Pancreas (tissue), 10 donors: ENCODE results near the gene ZBTB40. TPM values are rescaled to one million over a fixed set of nuclear protein-coding genes. Genes with fewer than 3 reads are reported as not detected.

Experiments
- ATAC-seq, 4 donors: fragments of 200-7000 bp; cut with Tn5 transposase; one replicate each; pipeline versions ENCODE4 v1.8.0 to v1.9.1; 2020; ENCODE audit warnings: mild to moderate bottlenecking in 4 of 4, moderate library complexity in 4 of 4
- DNase-seq, 6 donors: peaks; one replicate each; pipeline ENCODE4 v3.0.0-alpha.2; 2020
- FAIRE-seq: peaks from 2 replicates; lab custom pipeline; 2012; peaks lifted over from hg19 to GRCh38; lab: Jason Lieb, UNC
- H3K27ac ChIP-seq, 4 donors: fragments of 200-600 bp; sonication (generic); 1 replicate in 3 of 4; 2 replicates in 1 of 4; pipeline versions ENCODE4 v1.5.0 to v1.8.0; 2020
- H3K27me3 ChIP-seq, 4 donors: fragments of 200-600 bp; one replicate each; pipeline ENCODE4 v1.8.0; 2021
- H3K36me3 ChIP-seq, 3 donors: fragments of 200-600 bp; sonication (generic) in 1 of 3; one replicate each; pipeline versions ENCODE4 v1.5.0 to v1.8.0; 2020 to 2021
- H3K4me1 ChIP-seq, 3 donors: fragments of 200-600 bp; one replicate each; pipeline ENCODE4 v1.8.0; 2021
- H3K4me3 ChIP-seq, 4 donors: fragments of 200-600 bp; sonication (generic) in 2 of 4; one replicate each; pipeline versions ENCODE4 v1.5.0 to v1.8.0; 2020 to 2021
- H3K9me3 ChIP-seq, 4 donors: fragments of 200-600 bp; one replicate each; pipeline ENCODE4 v1.8.0; 2021
- WGBS, 2 donors: extraction: QIAGEN DNeasy Blood & Tissue Kit; methylation state at CpG; one replicate each; pipeline ENCODE4 v1.1.7; 2013; 5-methylcytosine and 5-hydroxymethylcytosine counted together
- intact Hi-C, 3 donors: fragments of 100-400 bp; cut with DNase I; formaldehyde crosslinking; loops; one replicate each; pipeline versions ENCODE4 v1.11.1 to v1.14.2; 2022
- polyA plus RNA-seq, 2 donors: library from polyadenylated mRNA; stranded (reverse); fragments of 200-250 nt; gene quantifications; one replicate each; pipeline ENCODE4 v1.2.3, GENCODE V29; 2013
- total RNA-seq, 6 donors: library from RNA; stranded (reverse); fragmentation: NEBNext Ultra II Directional in 4 of 6; extraction: Animal tissue kit (Norgen Biotek cat#: 25700) in 4 of 6; gene quantifications; one replicate each; pipeline versions ENCODE4 v1.2.1 to v1.2.4, GENCODE V29; 2021 to 2023
- TF ChIP-seq, protein P1 (sequence below), 4 donors: fragments of 200-600 bp; sonication (generic) in 3 of 4; IDR thresholded peaks; one replicate each; pipeline versions ENCODE4 v1.5.0 to v1.8.0; 2021; ENCODE audit warnings: antibody characterized with exemption in 4 of 4
- donor health status: healthy with polysubstance abuse.
- donor health status: DM: no; HTN: no; CAD: no; lungs with moderate emphysema.
- donor health status: DM: no; HTN: no; CAD: no.
- donor health status: control.
- donor health status: control.
- donor health status: Bipolar disorder and iron deficiency.
- donor health status: DM: yes; HTN: yes; CAD: no.
- donor health status: DM: no; HTN: no; CAD: no.
- donor health status: DM: no; HTN: no; CAD: no.
- donor health status: DM: yes; HTN: yes; CAD: no.

ZBTB40 gene
- total and polyA plus RNA-seq, 8 donors = 6.2 to 16.0 (median 9.4) TPM

DNA sequence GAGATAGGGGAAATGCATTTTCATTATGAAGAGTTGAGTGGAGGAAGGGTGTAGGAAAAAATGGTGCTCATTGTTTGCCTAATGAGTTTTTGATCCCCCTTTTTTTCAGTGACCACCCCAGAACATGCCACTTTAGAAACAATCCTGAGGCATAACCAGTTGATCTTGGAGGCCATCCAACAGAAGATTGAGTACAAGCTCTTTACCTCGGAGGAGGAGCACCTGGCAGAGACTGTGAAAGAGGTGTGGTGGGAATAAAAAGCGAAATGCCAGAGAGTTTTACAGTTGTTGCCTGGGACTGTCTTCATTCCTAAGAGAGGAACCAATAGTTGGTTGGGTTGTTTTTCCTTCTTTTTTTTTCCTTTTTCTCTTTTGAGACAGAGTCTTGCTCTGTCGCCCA lies 57.3 kb downstream of the ZBTB40 start:
- no peak overlapping the region for H3K4me3 ChIP-seq
- no peaks in the 10 kb centered on the region for H3K27me3 ChIP-seq
- no peak for FAIRE-seq
- WGBS, 2 donors = 48 to 51% methylated on average over 3 of the region's 3 CpGs
- peak in 3 of 4 donors; percentile 13 to 38 (median 36) for ATAC-seq
- peaks cover 21 to 37% (median 36%) of the 10 kb centered on the region in 3 donors for H3K4me1 ChIP-seq
- DNase-seq = no peak
- peaks cover 0 to 31% (median 4%) of the 10 kb centered on the region in 3 donors for H3K36me3 ChIP-seq
- H3K9me3 ChIP-seq = no peaks in the 10 kb centered on the region
- H3K27ac ChIP-seq = peak overlapping the region in 2 of 4 donors; percentile 70 to 71
- TF ChIP-seq, protein P1, sequence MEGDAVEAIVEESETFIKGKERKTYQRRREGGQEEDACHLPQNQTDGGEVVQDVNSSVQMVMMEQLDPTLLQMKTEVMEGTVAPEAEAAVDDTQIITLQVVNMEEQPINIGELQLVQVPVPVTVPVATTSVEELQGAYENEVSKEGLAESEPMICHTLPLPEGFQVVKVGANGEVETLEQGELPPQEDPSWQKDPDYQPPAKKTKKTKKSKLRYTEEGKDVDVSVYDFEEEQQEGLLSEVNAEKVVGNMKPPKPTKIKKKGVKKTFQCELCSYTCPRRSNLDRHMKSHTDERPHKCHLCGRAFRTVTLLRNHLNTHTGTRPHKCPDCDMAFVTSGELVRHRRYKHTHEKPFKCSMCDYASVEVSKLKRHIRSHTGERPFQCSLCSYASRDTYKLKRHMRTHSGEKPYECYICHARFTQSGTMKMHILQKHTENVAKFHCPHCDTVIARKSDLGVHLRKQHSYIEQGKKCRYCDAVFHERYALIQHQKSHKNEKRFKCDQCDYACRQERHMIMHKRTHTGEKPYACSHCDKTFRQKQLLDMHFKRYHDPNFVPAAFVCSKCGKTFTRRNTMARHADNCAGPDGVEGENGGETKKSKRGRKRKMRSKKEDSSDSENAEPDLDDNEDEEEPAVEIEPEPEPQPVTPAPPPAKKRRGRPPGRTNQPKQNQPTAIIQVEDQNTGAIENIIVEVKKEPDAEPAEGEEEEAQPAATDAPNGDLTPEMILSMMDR (IDR thresholded peaks at IDR 0.05) = no peak
- intact Hi-C loops = loop anchor here in 1 of 3 donors (10.0 kb wide), 1 partner anchor 54 kb away; the partner anchor contains the start of gene ZBTB40

DNA sequence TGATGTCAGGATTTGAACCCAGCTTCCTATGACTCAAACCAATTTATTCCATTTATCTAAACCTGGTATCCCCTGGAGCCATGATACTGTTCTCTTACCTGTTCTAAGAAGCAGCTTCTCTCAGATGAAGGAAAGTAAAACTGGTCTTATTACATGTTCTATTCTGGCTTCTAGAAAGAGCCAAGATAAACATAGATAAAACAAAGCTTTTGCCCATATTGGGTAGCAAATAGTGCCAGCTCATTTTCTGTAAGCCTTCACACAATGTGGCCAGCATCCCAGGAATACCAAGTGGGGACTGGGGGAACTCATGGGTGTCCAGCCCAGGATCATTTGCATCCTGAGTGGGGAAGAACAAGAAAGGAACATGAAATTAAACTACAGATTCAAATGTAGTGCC lies 58.2 kb downstream of the ZBTB40 start:
- TF ChIP-seq, protein P1 (IDR thresholded peaks at IDR 0.05) = no peak
- ATAC-seq = peak; percentile 56 to 70 (median 64)
- H3K27me3 ChIP-seq = no peaks in the 10 kb centered on the region
- no peak for FAIRE-seq
- peaks cover 0 to 38% (median 4%) of the 10 kb centered on the region in 3 donors for H3K36me3 ChIP-seq
- DNase-seq = no peak
- H3K27ac ChIP-seq = peak overlapping the region in 2 of 4 donors; percentile 70 to 71
- H3K4me3 ChIP-seq = no peak overlapping the region
- intact Hi-C loops = loop anchor here in 1 of 3 donors (10.0 kb wide), 1 partner anchor 55 kb away; the partner anchor contains the start of gene ZBTB40
- H3K4me1 ChIP-seq = peaks cover 14 to 29% (median 28%) of the 10 kb centered on the region in 3 donors
- H3K9me3 ChIP-seq = no peaks in the 10 kb centered on the region

DNA sequence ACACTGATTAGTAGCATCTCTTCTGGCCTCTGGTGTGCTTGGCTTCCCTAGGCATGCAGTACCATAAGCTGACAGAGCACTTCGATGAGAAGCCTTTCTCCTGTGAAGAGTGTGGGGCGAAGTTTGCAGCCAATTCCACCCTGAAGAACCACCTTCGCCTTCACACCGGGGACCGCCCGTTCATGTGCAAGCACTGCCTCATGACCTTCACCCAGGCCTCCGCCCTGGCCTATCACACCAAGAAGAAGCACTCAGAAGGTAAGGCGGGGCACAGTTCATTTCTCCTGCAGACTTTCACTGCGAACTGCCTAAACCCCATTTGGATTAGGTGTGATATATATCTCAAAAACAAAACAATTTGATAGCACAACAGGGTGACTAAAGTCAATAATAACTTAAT lies 61.2 kb downstream of the ZBTB40 start:
- WGBS, 2 donors = 80 to 97% methylated on average over 9 of the region's 9 CpGs
- intact Hi-C loops = no loop called here

DNA sequence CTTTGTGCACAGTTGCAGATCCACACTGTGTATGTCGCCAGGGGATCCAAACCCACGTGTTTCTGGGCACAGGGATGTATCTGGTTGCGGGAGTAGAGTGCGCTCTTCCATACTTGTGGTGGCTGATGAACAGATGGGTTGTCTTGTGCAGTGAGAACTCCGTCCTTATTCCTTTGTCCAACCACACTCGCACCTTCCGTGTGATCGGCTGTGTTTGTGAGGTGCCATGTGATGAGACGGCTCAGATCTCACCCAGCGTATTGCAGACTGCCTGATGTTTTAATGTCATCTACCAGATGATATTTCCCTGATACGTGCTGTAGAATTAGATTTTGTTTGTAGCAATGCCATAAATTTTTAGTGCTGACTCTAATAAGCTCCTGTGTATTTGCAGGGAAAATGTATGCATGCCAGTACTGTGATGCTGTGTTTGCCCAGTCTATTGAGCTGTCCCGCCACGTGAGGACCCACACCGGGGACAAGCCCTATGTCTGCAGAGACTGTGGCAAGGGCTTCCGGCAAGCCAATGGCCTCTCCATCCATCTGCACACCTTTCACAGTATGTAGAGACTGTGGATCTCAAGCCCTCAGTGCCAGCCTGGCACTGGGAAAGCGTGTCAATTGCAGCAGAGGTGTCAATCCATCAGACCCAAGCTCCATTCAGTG lies 65.4 kb downstream of the ZBTB40 start:
- FAIRE-seq = no peak
- Histone ChIP-seq H3K36me3 (peaks cover 4 to 60% (median 4%) of the 10 kb centered on the region in 3 donors), H3K4me3 (no peak overlapping the region)

More for the DNA sequence above, 61.2 kb downstream of the ZBTB40 start:
- no peaks in the 10 kb centered on the region for H3K9me3 ChIP-seq
- FAIRE-seq = no peak
- no peak overlapping the region for H3K4me3 ChIP-seq
- ATAC-seq = no peak
- TF ChIP-seq, protein P1 (IDR thresholded peaks at IDR 0.05) = no peak
- H3K4me1 ChIP-seq = peaks cover 14 to 17% (median 14%) of the 10 kb centered on the region in 3 donors
- no peaks in the 10 kb centered on the region for H3K27me3 ChIP-seq
- H3K27ac ChIP-seq = no peak overlapping the region
- H3K36me3 ChIP-seq = peaks cover 4 to 54% (median 4%) of the 10 kb centered on the region in 3 donors
- no peak for DNase-seq

More for the DNA sequence above, 65.4 kb downstream of the ZBTB40 start:
- H3K9me3 ChIP-seq = no peaks in the 10 kb centered on the region
- intact Hi-C loops = no loop called here
- H3K27ac ChIP-seq = no peak overlapping the region
- TF ChIP-seq, protein P1 (IDR thresholded peaks at IDR 0.05) = no peak
- WGBS, 2 donors = 92 to 95% methylated on average over 16 of the region's 16 CpGs
- DNase-seq (no peak), ATAC-seq (no peak)
- H3K4me1 ChIP-seq = peaks cover 0 to 15% (median 9%) of the 10 kb centered on the region in 3 donors
- no peaks in the 10 kb centered on the region for H3K27me3 ChIP-seq
